GM23338 (cell line): ENCODE data around the gene TLNRD1. TPM values are rescaled to one million over a fixed set of nuclear protein-coding genes. Genes with fewer than 3 reads are reported as not detected.

ENCODE experiments used
- ATAC-seq: fragments of 200-7000 bp; cut with Tn5 transposase; 3 replicates; pipeline ENCODE4 v1.9.1; 2020
- DNase-seq: peaks from one replicate; pipeline ENCODE4 v3.0.0-alpha.2; 2015; ENCODE audit warnings: low spot score
- H2AFZ ChIP-seq: fragments of 200-600 bp; sonication (generic); 2 replicates; pipeline ENCODE4 v1.8.0; 2016; ENCODE audit warnings: antibody characterized with exemption, mild to moderate bottlenecking, moderate library complexity
- H3F3A ChIP-seq: fragments of 200-600 bp; sonication (generic); replicated peaks from 2 replicates; pipeline ENCODE4 v1.8.0; 2017; ENCODE audit warnings: antibody characterized with exemption, mixed run types, low read depth
- H3K27ac ChIP-seq: fragments of 200-600 bp; sonication (generic); 2 replicates; pipeline ENCODE4 v1.6.1; 2016; ENCODE audit warnings: low read depth
- H3K27me3 ChIP-seq: fragments of 200-600 bp; sonication (generic); 2 replicates; pipeline ENCODE4 v1.8.0; 2016; ENCODE audit warnings: mild to moderate bottlenecking, mixed run types, moderate library complexity; ENCODE audit not compliant: insufficient read depth
- H3K36me3 ChIP-seq: fragments of 200-600 bp; sonication (generic); 2 replicates; pipeline ENCODE4 v1.8.0; 2016; ENCODE audit warnings: mild to moderate bottlenecking; ENCODE audit not compliant: insufficient read depth
- H3K4me1 ChIP-seq: fragments of 200-600 bp; sonication (generic); 2 replicates; pipeline ENCODE4 v1.8.0; 2016; ENCODE audit warnings: mild to moderate bottlenecking, moderate library complexity; ENCODE audit not compliant: insufficient read depth
- H3K4me2 ChIP-seq: fragments of 200-600 bp; sonication (generic); 2 replicates; pipeline ENCODE4 v1.7.1; 2017; ENCODE audit warnings: mixed run types
- H3K4me3 ChIP-seq: fragments of 200-600 bp; sonication (generic); 2 replicates; pipeline ENCODE4 v1.6.1; 2016; ENCODE audit warnings: mixed run types
- H3K79me2 ChIP-seq: fragments of 200-600 bp; sonication (generic); replicated peaks from 2 replicates; pipeline ENCODE4 v1.8.0; 2017; ENCODE audit warnings: mild to moderate bottlenecking; ENCODE audit not compliant: insufficient read depth
- H3K9me2 ChIP-seq: fragments of 200-600 bp; sonication (generic); 2 replicates; pipeline ENCODE4 v1.8.0; 2017; ENCODE audit not compliant: insufficient read depth
- H4K20me1 ChIP-seq: fragments of 200-600 bp; sonication (generic); replicated peaks from 2 replicates; pipeline ENCODE4 v1.8.0; 2017; ENCODE audit warnings: mild to moderate bottlenecking; ENCODE audit not compliant: insufficient read depth
- H3K27ac Mint-ChIP-seq: 2 replicates; pipeline ENCODE4 v1.8.0; 2020; ENCODE audit warnings: inconsistent platforms, mild to moderate bottlenecking, moderate library complexity, mixed read lengths
- H3K27me3 Mint-ChIP-seq: 3 replicates; pipeline ENCODE4 v1.8.0; 2022; ENCODE audit warnings: low read depth, mild to moderate bottlenecking, moderate library complexity, mixed read lengths, inconsistent platforms; ENCODE audit not compliant: insufficient read depth, poor library complexity
- H3K36me3 Mint-ChIP-seq: 3 replicates; pipeline ENCODE4 v1.8.0; 2021; ENCODE audit warnings: low read depth, mild to moderate bottlenecking, inconsistent platforms, moderate library complexity, mixed read lengths
- H3K4me1 Mint-ChIP-seq: 3 replicates; pipeline ENCODE4 v1.8.0; 2020; ENCODE audit warnings: mild to moderate bottlenecking, inconsistent platforms, mixed read lengths
- H3K4me3 Mint-ChIP-seq: 3 replicates; pipeline ENCODE4 v1.8.0; 2021; ENCODE audit warnings: moderate library complexity, mild to moderate bottlenecking, inconsistent platforms, mixed read lengths
- H3K9me3 Mint-ChIP-seq: 3 replicates; pipeline ENCODE4 v1.8.0; 2020; ENCODE audit warnings: moderate library complexity, mild to moderate bottlenecking, inconsistent platforms, mixed read lengths
- CREB1 ChIP-seq: fragments of 250-450 bp; sonication (Bioruptor Pico); IDR thresholded peaks from 2 replicates; pipeline ENCODE4 v1.5.0; 2020; ENCODE audit warnings: low read depth, mild to moderate bottlenecking, moderate library complexity
- CTCF ChIP-seq, 2 experiments: fragments of 200-600 bp in 1 of 2; sonication (generic) in 1 of 2; conservative IDR thresholded peaks; 2 replicates each; pipeline versions ENCODE4 v1.5.1 to v1.6.1; 2016 to 2017; ENCODE audit warnings: antibody characterized with exemption in 2 of 2, low read depth in 2 of 2, mild to moderate bottlenecking in 2 of 2, moderate library complexity in 1 of 2
- ETS1 ChIP-seq: IDR thresholded peaks from 2 replicates; pipeline ENCODE4 v1.6.1; 2016; ENCODE audit warnings: antibody characterized with exemption
- EZH2 ChIP-seq: fragments of 200-600 bp; sonication (generic); IDR thresholded peaks from one replicate; pipeline ENCODE4 v1.8.0; 2017; ENCODE audit warnings: antibody characterized with exemption, mild to moderate bottlenecking, low read depth; ENCODE audit not compliant: unreplicated experiment
- EZH2phosphoT487 ChIP-seq: fragments of 200-600 bp; sonication (generic); IDR thresholded peaks from one replicate; pipeline ENCODE4 v1.8.1; 2018; ENCODE audit warnings: antibody characterized with exemption; ENCODE audit not compliant: unreplicated experiment
- JUNB ChIP-seq: IDR thresholded peaks from one replicate; pipeline ENCODE4 v1.6.1; 2016; ENCODE audit warnings: antibody characterized with exemption; ENCODE audit not compliant: unreplicated experiment
- NANOG ChIP-seq: IDR thresholded peaks from 2 replicates; pipeline ENCODE4 v1.6.1; 2016; ENCODE audit warnings: antibody characterized with exemption, borderline replicate concordance
- POLR2AphosphoS5 ChIP-seq: IDR thresholded peaks from 2 replicates; pipeline ENCODE4 v1.6.1; 2016; ENCODE audit warnings: antibody characterized with exemption, low read depth
- REST ChIP-seq: IDR thresholded peaks from one replicate; pipeline ENCODE4 v1.6.1; 2018; ENCODE audit warnings: antibody characterized with exemption; ENCODE audit not compliant: unreplicated experiment
- STAT1 ChIP-seq: IDR thresholded peaks from one replicate; pipeline ENCODE4 v1.6.1; 2016; ENCODE audit warnings: antibody characterized with exemption; ENCODE audit not compliant: unreplicated experiment
- ZNF114 ChIP-seq: fragments of 250-450 bp; sonication (Bioruptor Pico); IDR thresholded peaks from 2 replicates; pipeline ENCODE4 v1.5.0; 2020; ENCODE audit warnings: mild to moderate bottlenecking, moderate library complexity
- ZNF331 ChIP-seq: fragments of 250-450 bp; sonication (Bioruptor Pico); IDR thresholded peaks from 2 replicates; pipeline ENCODE4 v1.5.0; 2020; ENCODE audit warnings: low read depth, mild to moderate bottlenecking, moderate library complexity
- ZNF462 ChIP-seq: fragments of 250-450 bp; sonication (Bioruptor Pico); IDR thresholded peaks from 2 replicates; pipeline ENCODE4 v1.5.0; 2020; ENCODE audit warnings: mild to moderate bottlenecking, moderate library complexity
- polyA plus RNA-seq: library from polyadenylated mRNA; unstranded; fragments of >200 nt; fragmentation: Nextera tagmentation; extraction: Ambion mirVana; gene quantifications from 2 replicates; pipeline ENCODE4 v1.2.1, GENCODE V29; 2016
- total RNA-seq: library from RNA; depleted of rRNA; stranded (reverse); fragments of >200 nt; shearing (Covaris generic); gene quantifications from 2 replicates; pipeline ENCODE4 v1.2.3, GENCODE V29; 2014

The TLNRD1 gene
- total and polyA plus RNA-seq, 2 experiments from 2014 or later = 6.7 to 27.3 TPM

- H3K27ac Mint-ChIP-seq = no peak overlapping the region
- DNase-seq = no peak
- H3K4me1 Mint-ChIP-seq = no peaks in the 10 kb centered on the region
- no peak overlapping the region for H3K4me2 ChIP-seq
- H3K4me1 ChIP-seq = no peaks in the 10 kb centered on the region; the same call in 1 of the 2 replicates
- H3K27me3 ChIP-seq = no peaks in the 10 kb centered on the region
- no peak for ATAC-seq
- no peaks in the 10 kb centered on the region for H3K36me3 Mint-ChIP-seq
- H4K20me1 ChIP-seq = no peaks in the 10 kb centered on the region
- H3K9me2 ChIP-seq = no peaks in the 10 kb centered on the region
- H3K36me3 ChIP-seq = no peaks in the 10 kb centered on the region
- H3K9me3 Mint-ChIP-seq = no peaks in the 10 kb centered on the region
- H3K27me3 Mint-ChIP-seq = no peaks in the 10 kb centered on the region
- H3K79me2 ChIP-seq = no peaks in the 10 kb centered on the region
- no peak overlapping the region for H3K27ac ChIP-seq
- H3F3A ChIP-seq = no peaks in the 10 kb centered on the region
- H3K4me3 Mint-ChIP-seq = no peak overlapping the region
- H2AFZ ChIP-seq = no peak overlapping the region
- TF ChIP-seq ZNF114 (CRISPR knock-in tag) (no peak), POLR2AphosphoS5 (no peak), ZNF462 (CRISPR knock-in tag) (no peak), STAT1 (no peak), ETS1 (no peak), CTCF (conservative IDR thresholded peaks at IDR 0.05; ENCODE audit: low read depth in 2 of 2) (no peak), CREB1 (CRISPR knock-in tag) (no peak), EZH2phosphoT487 (no peak), JUNB (no peak), ZNF331 (CRISPR knock-in tag) (no peak), REST (no peak), NANOG (no peak), EZH2 (no peak)
- H3K4me3 ChIP-seq = no peak overlapping the region
These were observed 51.3 kb downstream of the TLNRD1 start for GRCh38 chr15:81052046-81052445.
